ENCODE measurements around the gene PRR22.

Gene PRR22

GRCh38 chr19:5773276-5773675 lies 11.3 kb downstream of the PRR22 start:
- Histone ChIP-seq H3K27me3 (no peaks in the 10 kb centered on the region), H3K9me3 (no peaks in the 10 kb centered on the region), H3K4me3 (ENCODE audit: low read depth in 1 of 2, low read length in 1 of 2) (no peak overlapping the region), H3K27ac (no peak overlapping the region), H3K36me3 (no peaks in the 10 kb centered on the region), H3K4me1 (ENCODE audit: control insufficient read depth in 1 of 2, insufficient read depth in 1 of 2, low read depth in 1 of 2, low read length in 1 of 2) (no peaks in the 10 kb centered on the region)
- TF ChIP-seq CTCF (IDR thresholded peaks at IDR 0.05) = no peak

GRCh38 chr19:5772416-5772815 lies 12.1 kb downstream of the PRR22 start:
- no peak for TF ChIP-seq CTCF (IDR thresholded peaks at IDR 0.05)
- H3K9me3 ChIP-seq = no peaks in the 10 kb centered on the region
- no peaks in the 10 kb centered on the region for H3K4me1 ChIP-seq (ENCODE audit: control insufficient read depth in 1 of 2, insufficient read depth in 1 of 2, low read depth in 1 of 2, low read length in 1 of 2)
- no peaks in the 10 kb centered on the region for H3K27me3 ChIP-seq
- H3K27ac ChIP-seq = no peak overlapping the region
- H3K36me3 ChIP-seq = no peaks in the 10 kb centered on the region
- no peak overlapping the region for H3K4me3 ChIP-seq (ENCODE audit: low read depth in 1 of 2, low read length in 1 of 2)

- Histone ChIP-seq H3K27me3 (no peaks in the 10 kb centered on the region), H3K9me3 (no peaks in the 10 kb centered on the region), H3K36me3 (no peaks in the 10 kb centered on the region), H3K27ac (no peak overlapping the region), H3K4me3 (ENCODE audit: low read depth in 1 of 2, low read length in 1 of 2) (no peak overlapping the region), H3K4me1 (ENCODE audit: control insufficient read depth in 1 of 2, insufficient read depth in 1 of 2, low read depth in 1 of 2, low read length in 1 of 2) (no peaks in the 10 kb centered on the region)
- no peak for TF ChIP-seq CTCF (IDR thresholded peaks at IDR 0.05)
These were observed 16.6 kb downstream of the PRR22 start for GRCh38 chr19:5767949-5768348.

GRCh38 chr19:5765220-5765619 lies 19.3 kb downstream of the PRR22 start:
- Histone ChIP-seq H3K9me3 (no peaks in the 10 kb centered on the region), H3K4me3 (ENCODE audit: low read depth in 1 of 2, low read length in 1 of 2) (no peak overlapping the region), H3K27ac (no peak overlapping the region), H3K4me1 (ENCODE audit: control insufficient read depth in 1 of 2, insufficient read depth in 1 of 2, low read depth in 1 of 2, low read length in 1 of 2) (no peaks in the 10 kb centered on the region), H3K27me3 (no peaks in the 10 kb centered on the region), H3K36me3 (no peaks in the 10 kb centered on the region)
- TF ChIP-seq CTCF (IDR thresholded peaks at IDR 0.05) = no peak

GRCh38 chr19:5762608-5763217 lies 21.8 kb downstream of the PRR22 start:
- no peaks in the 10 kb centered on the region for H3K36me3 ChIP-seq
- no peak for TF ChIP-seq CTCF (IDR thresholded peaks at IDR 0.05)
- H3K9me3 ChIP-seq = no peaks in the 10 kb centered on the region
- H3K4me3 ChIP-seq (ENCODE audit: low read depth in 1 of 2, low read length in 1 of 2) = no peak overlapping the region
- no peaks in the 10 kb centered on the region for H3K4me1 ChIP-seq (ENCODE audit: control insufficient read depth in 1 of 2, insufficient read depth in 1 of 2, low read depth in 1 of 2, low read length in 1 of 2)
- H3K27ac ChIP-seq = no peak overlapping the region
- no peaks in the 10 kb centered on the region for H3K27me3 ChIP-seq

- Histone ChIP-seq H3K36me3 (no peaks in the 10 kb centered on the region), H3K27ac (no peak overlapping the region), H3K27me3 (no peaks in the 10 kb centered on the region), H3K4me1 (ENCODE audit: control insufficient read depth in 1 of 2, insufficient read depth in 1 of 2, low read depth in 1 of 2, low read length in 1 of 2) (no peaks in the 10 kb centered on the region), H3K4me3 (ENCODE audit: low read depth in 1 of 2, low read length in 1 of 2) (no peak overlapping the region), H3K9me3 (no peaks in the 10 kb centered on the region)
- no peak for TF ChIP-seq CTCF (IDR thresholded peaks at IDR 0.05)
These were observed 30.8 kb downstream of the PRR22 start for GRCh38 chr19:5753743-5754142.
